SK-N-SH (cell line): ENCODE results near the gene RNLS. TPM values are rescaled to one million over a fixed set of nuclear protein-coding genes. Genes with fewer than 3 reads are reported as not detected.
A peak's percentile ranks its signal among the peaks of the same experiment; 100 is the strongest.

Source experiments
- CTCF ChIA-PET: fragments of 300-600, 350-600 bp; formaldehyde crosslinking; extraction: SDS; loops from one replicate; lab custom pipeline; 2021; lab: Yijun Ruan, JAX
- POLR2A ChIA-PET: fragments of 350-600 bp; sonication (Branson Sonifier 250); formaldehyde crosslinking; extraction: SDS; loops from one replicate; lab custom pipeline; 2020; ENCODE audit warnings: antibody characterized with exemption, inconsistent platforms; lab: Yijun Ruan, JAX
- DNase-seq: peaks from one replicate; pipeline ENCODE4 v3.0.0; 2012
- H2AFZ ChIP-seq: fragments of 200-600 bp; sonication (generic); 2 replicates; pipeline ENCODE4 v1.8.1; 2016; ENCODE audit warnings: antibody characterized with exemption, mild to moderate bottlenecking, low read depth
- H3F3A ChIP-seq: fragments of 200-600 bp; sonication (generic); replicated peaks from 2 replicates; pipeline ENCODE3; 2016; ENCODE audit warnings: antibody characterized with exemption, mild to moderate bottlenecking; ENCODE audit not compliant: insufficient read depth
- H3K27ac ChIP-seq, 2 experiments: fragments of 200-500 bp in 1 of 2; fragments of 200-600 bp in 1 of 2; sonication (Bioruptor generic) in 1 of 2; sonication (generic), shearing (Covaris generic) in 1 of 2; 2 replicates each; pipeline versions ENCODE4 v1.5.1 to v1.6.1; 2014 to 2016; ENCODE audit warnings: low read depth in 2 of 2, inconsistent platforms in 1 of 2, low read length in 1 of 2, mild to moderate bottlenecking in 1 of 2, mixed read lengths in 1 of 2
- H3K27me3 ChIP-seq: fragments of 200-600 bp; sonication (generic), shearing (Covaris generic); 2 replicates; pipeline ENCODE4 v1.6.1; 2016; ENCODE audit warnings: mixed run types; ENCODE audit not compliant: insufficient read depth
- H3K36me3 ChIP-seq, 2 experiments: fragments of 200-500 bp in 1 of 2; fragments of 200-600 bp in 1 of 2; sonication (Bioruptor generic) in 1 of 2; sonication (generic) in 1 of 2; replicated peaks in 1 of 2; 2 replicates each; pipeline versions ENCODE3 to v1.5.1; 2014 to 2016; ENCODE audit warnings: low read length in 1 of 2, mild to moderate bottlenecking in 1 of 2; ENCODE audit not compliant: insufficient read depth in 2 of 2, control insufficient read depth in 1 of 2
- H3K4me1 ChIP-seq, 2 experiments: fragments of 200-500 bp in 1 of 2; fragments of 200-600 bp in 1 of 2; sonication (Bioruptor generic) in 1 of 2; sonication (generic), shearing (Covaris generic) in 1 of 2; 2 replicates each; pipeline versions ENCODE4 v1.5.1 to v1.6.1; 2014 to 2016; ENCODE audit warnings: low read depth in 1 of 2, low read length in 1 of 2, mixed run types in 1 of 2; ENCODE audit not compliant: insufficient read depth in 2 of 2, control insufficient read depth in 1 of 2
- H3K4me2 ChIP-seq: fragments of 200-600 bp; sonication (generic), shearing (Covaris generic); 2 replicates; pipeline ENCODE4 v1.6.1; 2017; ENCODE audit warnings: mixed run types
- H3K4me3 ChIP-seq, 2 experiments: fragments of 200-500 bp in 1 of 2; fragments of 200-600 bp in 1 of 2; sonication (Bioruptor generic) in 1 of 2; sonication (generic), shearing (Covaris generic) in 1 of 2; 2 replicates each; pipeline versions ENCODE4 v1.5.1 to v1.8.1; 2014 to 2016; ENCODE audit warnings: low read depth in 2 of 2, inconsistent platforms in 1 of 2, low read length in 1 of 2, mild to moderate bottlenecking in 1 of 2, mixed read lengths in 1 of 2, moderate library complexity in 1 of 2
- H3K79me2 ChIP-seq: fragments of 200-600 bp; sonication (generic); 2 replicates; pipeline ENCODE4 v1.8.1; 2017; ENCODE audit warnings: mild to moderate bottlenecking; ENCODE audit not compliant: insufficient read depth
- H3K9ac ChIP-seq: fragments of 200-600 bp; sonication (generic); 2 replicates; pipeline ENCODE4 v1.6.1; 2017; ENCODE audit warnings: mixed run types
- H3K9me2 ChIP-seq: fragments of 200-600 bp; sonication (generic); 2 replicates; pipeline ENCODE4 v1.6.1; 2017; ENCODE audit warnings: mixed run types
- H3K9me3 ChIP-seq: fragments of 200-600 bp; sonication (generic); 2 replicates; pipeline ENCODE4 v1.6.1; 2017; ENCODE audit warnings: mixed run types, mild to moderate bottlenecking, moderate library complexity
- H4K20me1 ChIP-seq: fragments of 200-600 bp; sonication (generic); 2 replicates; pipeline ENCODE4 v1.6.1; 2017; ENCODE audit warnings: mild to moderate bottlenecking, mixed run types; ENCODE audit not compliant: insufficient read depth
- CHD2 ChIP-seq: fragments of 150-350 bp; IDR thresholded peaks from 2 replicates; pipeline ENCODE4 v1.6.1; 2018; ENCODE audit warnings: low read length; ENCODE audit not compliant: partially characterized antibody
- ELF1 ChIP-seq: IDR thresholded peaks from 2 replicates; pipeline ENCODE4 v1.4.0; 2012
- EP300 ChIP-seq, 2 experiments: IDR thresholded peaks; 2 replicates each; pipeline versions ENCODE4 v1.4.0 to v1.6.1; 2012; ENCODE audit warnings: borderline replicate concordance in 1 of 2, low read depth in 1 of 2, low read length in 1 of 2
- EZH2phosphoT487 ChIP-seq: fragments of 200-600 bp; sonication (generic); IDR thresholded peaks from 2 replicates; pipeline ENCODE4 v1.6.1; 2017; ENCODE audit warnings: low read depth, mixed run types, mild to moderate bottlenecking, antibody characterized with exemption, moderate library complexity, borderline replicate concordance
- FOXJ3 ChIP-seq: sonication (generic); formaldehyde crosslinking; IDR thresholded peaks from 2 replicates; pipeline ENCODE4 v1.5.1; 2020; ENCODE audit warnings: mild to moderate bottlenecking, missing genetic modification reagents
- JUND ChIP-seq: IDR thresholded peaks from 2 replicates; pipeline ENCODE4 v1.4.0; 2012
- MEF2A ChIP-seq: IDR thresholded peaks from 2 replicates; pipeline ENCODE4 v1.4.0; 2012; ENCODE audit warnings: low read depth, borderline replicate concordance
- MXI1 ChIP-seq: IDR thresholded peaks from 2 replicates; pipeline ENCODE4 v1.6.1; 2012; ENCODE audit warnings: mild to moderate bottlenecking, low read depth, low read length, improper control_type of control experiment
- RAD21 ChIP-seq: IDR thresholded peaks from 2 replicates; pipeline ENCODE4 v1.6.1; 2012; ENCODE audit warnings: mild to moderate bottlenecking, low read length
- RCOR1 ChIP-seq: fragments of 150-350 bp; IDR thresholded peaks from 2 replicates; pipeline ENCODE4 v1.6.1; 2017; ENCODE audit warnings: antibody characterized with exemption, low read length
- RXRA ChIP-seq: IDR thresholded peaks from 2 replicates; pipeline ENCODE4 v1.4.0; 2012; ENCODE audit warnings: low read depth, mild to moderate bottlenecking, borderline replicate concordance
- SIN3A ChIP-seq: IDR thresholded peaks from 2 replicates; pipeline ENCODE4 v1.6.1; 2012; ENCODE audit warnings: low read depth, mild to moderate bottlenecking, low read length, moderate library complexity, borderline replicate concordance
- SMC3 ChIP-seq: IDR thresholded peaks from 2 replicates; pipeline ENCODE4 v1.6.1; 2012; ENCODE audit warnings: low read depth, low read length, improper control_type of control experiment
- TAF1 ChIP-seq: IDR thresholded peaks from 2 replicates; pipeline ENCODE4 v1.6.1; 2012; ENCODE audit warnings: low read depth, mild to moderate bottlenecking, low read length, moderate library complexity, borderline replicate concordance
- TEAD4 ChIP-seq: IDR thresholded peaks from 2 replicates; pipeline ENCODE4 v1.4.0; 2012; ENCODE audit warnings: mild to moderate bottlenecking, borderline replicate concordance; ENCODE audit not compliant: insufficient read depth
- WGBS: methylation state at CpG from one replicate; pipeline ENCODE4 v1.1.6; 2017; ENCODE audit warnings: low lambda C conversion rate; 5-methylcytosine and 5-hydroxymethylcytosine counted together
- polyA plus RNA-seq, 3 experiments: library from polyadenylated mRNA; depleted of rRNA; stranded (reverse); fragments of >200 nt; gene quantifications; 2 replicates each; pipeline ENCODE4 v1.2.3, GENCODE V29; 2012
- TF ChIP-seq, protein P1 (sequence below): fragments of 150-350 bp; IDR thresholded peaks from 2 replicates; pipeline ENCODE4 v1.6.1; 2016; ENCODE audit warnings: mild to moderate bottlenecking, low read depth, low read length
- TF ChIP-seq, protein P2 (sequence below): IDR thresholded peaks from 2 replicates; pipeline ENCODE4 v1.6.1; 2012; ENCODE audit warnings: mild to moderate bottlenecking, low read depth, low read length, moderate library complexity
- TF ChIP-seq, protein P3 (sequence below): fragments of 150-350 bp; IDR thresholded peaks from 2 replicates; pipeline ENCODE4 v1.6.1; 2017; ENCODE audit warnings: antibody characterized with exemption, low read length, low read depth, borderline replicate concordance

Gene RNLS
- polyA plus RNA-seq, 1 of the 3 experiments (the other 2 are of a cell fraction) = not detected

DNA sequence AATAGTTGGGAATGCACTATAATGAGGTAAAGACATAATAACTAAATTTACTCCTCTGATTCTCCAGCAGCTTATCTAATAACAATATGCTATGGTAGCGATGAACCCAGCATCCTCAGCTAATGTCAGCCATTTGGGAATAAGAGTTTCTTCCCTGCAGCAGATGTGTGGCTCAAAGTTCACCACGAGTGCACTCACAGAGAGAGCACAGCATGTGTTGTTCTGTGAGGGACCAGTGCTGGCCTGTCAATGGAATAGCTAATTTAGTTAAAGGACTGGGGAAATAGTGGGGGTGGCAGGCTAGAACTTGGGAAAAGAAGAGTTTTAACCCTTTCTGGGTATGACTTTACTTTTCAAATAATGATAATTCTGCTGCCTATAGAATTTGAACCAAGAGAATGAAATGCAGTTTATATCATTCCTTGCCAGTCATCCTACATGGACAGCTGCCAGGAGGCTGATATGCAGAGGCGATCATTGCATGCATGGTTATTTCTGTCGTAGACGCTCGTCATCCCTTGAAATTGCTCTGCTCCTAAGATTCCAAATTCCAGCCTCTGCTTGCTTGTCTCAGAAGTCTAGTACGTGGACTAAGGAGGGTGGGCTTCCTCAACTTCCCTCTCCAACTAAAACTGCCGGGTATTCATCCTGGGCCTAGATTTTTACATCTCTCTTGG, 355.6 kb downstream of the RNLS start:
- no peaks in the 10 kb centered on the region for H3K9me2 ChIP-seq
- no peaks in the 10 kb centered on the region for H3K9me3 ChIP-seq
- no peak overlapping the region for H3K4me3 ChIP-seq
- peak overlapping the region in 1 of 2 experiments; percentile 87; a peak in 2 of 4 replicates for H3K27ac ChIP-seq
- H3K4me1 ChIP-seq = peaks cover 0 to 13% of the 10 kb centered on the region in 2 experiments; a peak in 2 of 4 replicates
- no peaks in the 10 kb centered on the region for H3K27me3 ChIP-seq
- TF ChIP-seq, protein P1, sequence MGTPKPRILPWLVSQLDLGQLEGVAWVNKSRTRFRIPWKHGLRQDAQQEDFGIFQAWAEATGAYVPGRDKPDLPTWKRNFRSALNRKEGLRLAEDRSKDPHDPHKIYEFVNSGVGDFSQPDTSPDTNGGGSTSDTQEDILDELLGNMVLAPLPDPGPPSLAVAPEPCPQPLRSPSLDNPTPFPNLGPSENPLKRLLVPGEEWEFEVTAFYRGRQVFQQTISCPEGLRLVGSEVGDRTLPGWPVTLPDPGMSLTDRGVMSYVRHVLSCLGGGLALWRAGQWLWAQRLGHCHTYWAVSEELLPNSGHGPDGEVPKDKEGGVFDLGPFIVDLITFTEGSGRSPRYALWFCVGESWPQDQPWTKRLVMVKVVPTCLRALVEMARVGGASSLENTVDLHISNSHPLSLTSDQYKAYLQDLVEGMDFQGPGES = no peak
- peak in 1 of 2 experiments; percentile 69; a peak in 1 of 4 replicates for TF ChIP-seq EP300 (IDR thresholded peaks at IDR 0.05; ENCODE audit: borderline replicate concordance in 1 of 2, low read depth in 1 of 2, low read length in 1 of 2)
- peak; percentile 76 for TF ChIP-seq MXI1
- TF ChIP-seq SMC3 = no peak
- TF ChIP-seq RCOR1 = peak; percentile 20; the same call in 1 of the 2 replicates
- DNase-seq = peak; percentile 26
- no peak overlapping the region for H3K9ac ChIP-seq
- 81% methylated on average over 8 of the region's 8 CpGs for WGBS
- H3K79me2 ChIP-seq = no peaks in the 10 kb centered on the region
- 0 out of 2 replicates have a peak overlapping the region, but pooled peaks have one; percentile 23 for H2AFZ ChIP-seq
- H3K36me3 ChIP-seq = no peaks in the 10 kb centered on the region
- no peaks in the 10 kb centered on the region for H3F3A ChIP-seq
- H4K20me1 ChIP-seq = no peaks in the 10 kb centered on the region
- no peak overlapping the region for H3K4me2 ChIP-seq
- CTCF ChIA-PET = interaction anchor here (1.0 to 2.4 kb wide), 2 partner anchors 162 to 415 kb away, joined by 3 to 6 read pairs; no protein-coding TSS in a partner anchor
- POLR2A ChIA-PET = interaction anchor here (1.1 kb wide), 1 partner anchor 364 kb away, joined by 3 read pairs; the partner anchor contains the start of genes KLLN and PTEN

DNA sequence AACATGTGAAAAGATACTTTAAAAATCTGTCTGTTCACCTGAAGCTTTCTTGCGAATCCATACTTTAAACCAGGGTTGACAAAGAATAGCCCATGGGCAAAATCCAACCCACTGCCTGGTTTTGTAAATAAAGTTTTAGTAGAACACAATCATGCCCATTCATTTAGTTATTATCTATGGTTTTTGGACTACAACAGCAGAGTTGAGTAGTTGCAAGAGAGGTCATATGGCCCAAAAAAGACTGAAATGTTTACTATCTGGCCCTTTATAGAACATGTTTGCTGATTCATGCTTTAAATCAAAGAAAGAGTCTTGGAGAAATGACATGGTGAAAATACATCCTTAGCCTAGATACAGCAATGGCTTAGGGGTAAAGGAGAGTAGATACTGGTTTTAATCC, 356.2 kb downstream of the RNLS start:
- ChIA-PET CTCF (interaction anchor here (1.0 to 2.4 kb wide), 2 partner anchors 163 to 414 kb away, joined by 3 to 6 read pairs; no protein-coding TSS in a partner anchor), POLR2A (interaction anchor here (1.1 kb wide), 1 partner anchor 364 kb away, joined by 3 read pairs; the partner anchor contains the start of genes KLLN and PTEN)
- Histone ChIP-seq H3K4me2 (no peak overlapping the region), H3F3A (no peaks in the 10 kb centered on the region), H3K27ac (peak overlapping the region in 1 of 2 experiments; percentile 87; a peak in 2 of 4 replicates), H2AFZ (0 out of 2 replicates have a peak overlapping the region, but pooled peaks have one; percentile 23), H3K27me3 (no peaks in the 10 kb centered on the region), H3K36me3 (no peaks in the 10 kb centered on the region), H3K9me2 (no peaks in the 10 kb centered on the region), H3K79me2 (no peaks in the 10 kb centered on the region), H3K4me1 (peaks cover 0 to 12% of the 10 kb centered on the region in 2 experiments; a peak in 2 of 4 replicates), H4K20me1 (no peaks in the 10 kb centered on the region), H3K4me3 (no peak overlapping the region), H3K9me3 (no peaks in the 10 kb centered on the region), H3K9ac (no peak overlapping the region)
- 97% methylated on average over 1 of the region's 1 CpG for WGBS
- DNase-seq = no peak
- TF ChIP-seq, protein P2, sequence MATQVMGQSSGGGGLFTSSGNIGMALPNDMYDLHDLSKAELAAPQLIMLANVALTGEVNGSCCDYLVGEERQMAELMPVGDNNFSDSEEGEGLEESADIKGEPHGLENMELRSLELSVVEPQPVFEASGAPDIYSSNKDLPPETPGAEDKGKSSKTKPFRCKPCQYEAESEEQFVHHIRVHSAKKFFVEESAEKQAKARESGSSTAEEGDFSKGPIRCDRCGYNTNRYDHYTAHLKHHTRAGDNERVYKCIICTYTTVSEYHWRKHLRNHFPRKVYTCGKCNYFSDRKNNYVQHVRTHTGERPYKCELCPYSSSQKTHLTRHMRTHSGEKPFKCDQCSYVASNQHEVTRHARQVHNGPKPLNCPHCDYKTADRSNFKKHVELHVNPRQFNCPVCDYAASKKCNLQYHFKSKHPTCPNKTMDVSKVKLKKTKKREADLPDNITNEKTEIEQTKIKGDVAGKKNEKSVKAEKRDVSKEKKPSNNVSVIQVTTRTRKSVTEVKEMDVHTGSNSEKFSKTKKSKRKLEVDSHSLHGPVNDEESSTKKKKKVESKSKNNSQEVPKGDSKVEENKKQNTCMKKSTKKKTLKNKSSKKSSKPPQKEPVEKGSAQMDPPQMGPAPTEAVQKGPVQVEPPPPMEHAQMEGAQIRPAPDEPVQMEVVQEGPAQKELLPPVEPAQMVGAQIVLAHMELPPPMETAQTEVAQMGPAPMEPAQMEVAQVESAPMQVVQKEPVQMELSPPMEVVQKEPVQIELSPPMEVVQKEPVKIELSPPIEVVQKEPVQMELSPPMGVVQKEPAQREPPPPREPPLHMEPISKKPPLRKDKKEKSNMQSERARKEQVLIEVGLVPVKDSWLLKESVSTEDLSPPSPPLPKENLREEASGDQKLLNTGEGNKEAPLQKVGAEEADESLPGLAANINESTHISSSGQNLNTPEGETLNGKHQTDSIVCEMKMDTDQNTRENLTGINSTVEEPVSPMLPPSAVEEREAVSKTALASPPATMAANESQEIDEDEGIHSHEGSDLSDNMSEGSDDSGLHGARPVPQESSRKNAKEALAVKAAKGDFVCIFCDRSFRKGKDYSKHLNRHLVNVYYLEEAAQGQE = no peak
- TF ChIP-seq SIN3A = no peak
- no peak for TF ChIP-seq JUND
- TF ChIP-seq ELF1 = no peak
- no peak for TF ChIP-seq MEF2A
- no peak for TF ChIP-seq EP300 (IDR thresholded peaks at IDR 0.05; ENCODE audit: borderline replicate concordance in 1 of 2, low read depth in 1 of 2, low read length in 1 of 2)
- TF ChIP-seq FOXJ3 = no peak
- TF ChIP-seq RCOR1 = no peak
- TF ChIP-seq RAD21 = no peak
- TF ChIP-seq RXRA = no peak
- TF ChIP-seq TAF1 = no peak
- no peak for TF ChIP-seq CHD2
- TF ChIP-seq, protein P3, sequence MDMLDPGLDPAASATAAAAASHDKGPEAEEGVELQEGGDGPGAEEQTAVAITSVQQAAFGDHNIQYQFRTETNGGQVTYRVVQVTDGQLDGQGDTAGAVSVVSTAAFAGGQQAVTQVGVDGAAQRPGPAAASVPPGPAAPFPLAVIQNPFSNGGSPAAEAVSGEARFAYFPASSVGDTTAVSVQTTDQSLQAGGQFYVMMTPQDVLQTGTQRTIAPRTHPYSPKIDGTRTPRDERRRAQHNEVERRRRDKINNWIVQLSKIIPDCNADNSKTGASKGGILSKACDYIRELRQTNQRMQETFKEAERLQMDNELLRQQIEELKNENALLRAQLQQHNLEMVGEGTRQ = no peak
- no peak for TF ChIP-seq TEAD4
- TF ChIP-seq EZH2phosphoT487 = no peak
- no peak for TF ChIP-seq SMC3
